Heart left ventricle (tissue), 16 donors: ENCODE data around the gene SNRPB. TPM values are rescaled to one million over a fixed set of nuclear protein-coding genes. Genes with fewer than 3 reads are reported as not detected.

Source experiments
- ATAC-seq, 4 donors: fragments of 200-7000 bp; cut with Tn5 transposase; one replicate each; pipeline ENCODE4 v1.9.1; 2020 to 2022; ENCODE audit warnings: moderate library complexity in 4 of 4, mild to moderate bottlenecking in 3 of 4, moderate number of reproducible peaks in 1 of 4
- DNase-seq, 5 donors: peaks; one replicate each; pipeline ENCODE4 v3.0.0-alpha.2; 2020
- H3K27ac ChIP-seq, 12 donors: fragments of 200-600 bp; sonication (generic) in 4 of 12; one replicate each; pipeline versions ENCODE4 v1.5.0 to v1.8.0; 2016 to 2022; ENCODE audit warnings: mild to moderate bottlenecking in 2 of 12
- H3K27me3 ChIP-seq, 9 donors: fragments of 200-600 bp; sonication (generic) in 2 of 9; one replicate each; pipeline versions ENCODE4 v1.5.1 to v1.8.0; 2016 to 2022; ENCODE audit warnings: mild to moderate bottlenecking in 3 of 9
- H3K36me3 ChIP-seq, 9 donors: fragments of 200-600 bp; sonication (generic) in 2 of 9; one replicate each; pipeline versions ENCODE4 v1.5.0 to v1.8.0; 2018 to 2022; ENCODE audit warnings: mild to moderate bottlenecking in 2 of 9
- H3K4me1 ChIP-seq, 12 donors: fragments of 200-600 bp; sonication (generic) in 4 of 12; one replicate each; pipeline versions ENCODE4 v1.5.0 to v1.8.0; 2016 to 2022; ENCODE audit warnings: mild to moderate bottlenecking in 3 of 12
- H3K4me3 ChIP-seq, 12 donors: fragments of 200-600 bp; sonication (generic) in 4 of 12; one replicate each; pipeline versions ENCODE4 v1.5.0 to v1.8.0; 2017 to 2022; ENCODE audit warnings: mild to moderate bottlenecking in 9 of 12, moderate library complexity in 4 of 12
- H3K9me3 ChIP-seq, 12 donors: fragments of 200-600 bp; sonication (generic) in 4 of 12; one replicate each; pipeline versions ENCODE4 v1.5.0 to v1.8.0; 2016 to 2022; ENCODE audit warnings: mild to moderate bottlenecking in 1 of 12
- POLR2A ChIP-seq, 2 donors: fragments of 450-650 bp; IDR thresholded peaks; one replicate each; pipeline ENCODE4 v1.6.1; 2017; ENCODE audit warnings: antibody characterized with exemption in 2 of 2, mild to moderate bottlenecking in 2 of 2, moderate library complexity in 2 of 2
- whole genome bisulfite sequencing, 4 donors: extraction: QIAGEN DNeasy Blood & Tissue Kit in 2 of 4; methylation state at CpG; one replicate each; pipeline versions ENCODE4 v1.1.5 to v1.1.7; 2013 to 2018; 5-methylcytosine and 5-hydroxymethylcytosine counted together
- intact Hi-C, 10 donors: fragments of 100-400 bp; cut with DNase I; formaldehyde crosslinking; loops; one replicate each; pipeline versions ENCODE4 v1.11.1 to v1.14.2; 2022
- polyA plus RNA-seq, 2 donors: library from polyadenylated mRNA; stranded (reverse); fragments of 200-250 nt; gene quantifications; one replicate each; pipeline ENCODE4 v1.2.3, GENCODE V29; 2013
- total RNA-seq, 9 donors: library from RNA; depleted of rRNA in 2 of 9; stranded (reverse); fragments of >200 nt in 2 of 9; fragmentation: NEBNext Ultra II Directional in 3 of 9; extraction: Animal tissue kit (Norgen Biotek cat#: 25700) in 3 of 9; gene quantifications; one replicate each; pipeline versions ENCODE4 v1.1.0 to v1.2.4, GENCODE V29; 2016 to 2023
- TF ChIP-seq, protein P1 (sequence below), 12 donors: fragments of 200-600 bp; sonication (generic) in 4 of 12; IDR thresholded peaks; one replicate each; pipeline versions ENCODE4 v1.5.0 to v1.8.0; 2018 to 2022; ENCODE audit warnings: antibody characterized with exemption in 12 of 12, mild to moderate bottlenecking in 5 of 12
- donor health status: ischemic (EF 13 %, LVEDD 7.1; RV severe dilation, severe dysfunction).
- donor health status: healthy with polysubstance abuse.
- donor health status: DM: no; HTN: yes; CAD: no.
- donor health status: DM: no; HTN: no; CAD: no.
- donor health status: ischemic (EF 25% LVEDD 6.9; RV normal size, moderate dysfunction).
- donor health status: ischemic (EF 25% LVEDD 5.7; RV mildly dilated, moderate dysfunction).
- donor health status: healthy.
- donor health status: DM: yes; HTN: yes; CAD: no.
- donor health status: ischemic (EF 35%, LVEDD 5.7; RV mildly dilated, moderate dysfunction).
- donor health status: nonischemic (EF 11% LVEDD 7.7; RV severe dilation, severe dysfunction).
- donor health status: DM: yes; HTN: yes; CAD: no.
- donor health status: PGD.
- donor health status: ischemic (EF 29% LVEDD 5.4; RV normal size, mild dysfunction).
- donor health status: nonischemic (EF 23%, LVEDD 6.1; RV moderate dilation, normal function).

The SNRPB gene
- total and polyA plus RNA-seq, 11 donors: 36.8 to 290 (median 77.4) TPM

DNA sequence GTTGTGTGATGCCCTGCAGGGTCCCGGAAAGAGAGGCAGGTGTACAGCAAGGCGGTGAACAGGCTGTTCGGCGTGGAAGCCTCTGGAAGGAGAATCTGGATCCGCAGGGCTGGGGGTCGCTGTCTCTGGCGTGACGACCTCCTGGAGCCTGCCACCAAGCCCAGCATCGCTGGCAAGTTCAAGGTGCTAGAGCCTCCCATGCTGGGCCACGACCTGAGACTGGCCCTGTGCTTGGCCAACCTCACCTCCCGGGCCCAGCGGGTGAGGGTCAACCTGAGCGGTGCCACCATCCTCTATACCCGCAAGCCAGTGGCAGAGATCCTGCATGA lies 53.4 kb downstream of the SNRPB start:
- H3K27ac ChIP-seq: no peak overlapping the region
- H3K4me3 ChIP-seq: no peak overlapping the region
- no peaks in the 10 kb centered on the region for H3K9me3 ChIP-seq
- no peak for TF ChIP-seq POLR2A (IDR thresholded peaks at IDR 0.05)
- TF ChIP-seq, protein P1, sequence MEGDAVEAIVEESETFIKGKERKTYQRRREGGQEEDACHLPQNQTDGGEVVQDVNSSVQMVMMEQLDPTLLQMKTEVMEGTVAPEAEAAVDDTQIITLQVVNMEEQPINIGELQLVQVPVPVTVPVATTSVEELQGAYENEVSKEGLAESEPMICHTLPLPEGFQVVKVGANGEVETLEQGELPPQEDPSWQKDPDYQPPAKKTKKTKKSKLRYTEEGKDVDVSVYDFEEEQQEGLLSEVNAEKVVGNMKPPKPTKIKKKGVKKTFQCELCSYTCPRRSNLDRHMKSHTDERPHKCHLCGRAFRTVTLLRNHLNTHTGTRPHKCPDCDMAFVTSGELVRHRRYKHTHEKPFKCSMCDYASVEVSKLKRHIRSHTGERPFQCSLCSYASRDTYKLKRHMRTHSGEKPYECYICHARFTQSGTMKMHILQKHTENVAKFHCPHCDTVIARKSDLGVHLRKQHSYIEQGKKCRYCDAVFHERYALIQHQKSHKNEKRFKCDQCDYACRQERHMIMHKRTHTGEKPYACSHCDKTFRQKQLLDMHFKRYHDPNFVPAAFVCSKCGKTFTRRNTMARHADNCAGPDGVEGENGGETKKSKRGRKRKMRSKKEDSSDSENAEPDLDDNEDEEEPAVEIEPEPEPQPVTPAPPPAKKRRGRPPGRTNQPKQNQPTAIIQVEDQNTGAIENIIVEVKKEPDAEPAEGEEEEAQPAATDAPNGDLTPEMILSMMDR (IDR thresholded peaks at IDR 0.05): no peak
- ATAC-seq (no peak), DNase-seq (no peak)
- intact Hi-C loops: no loop called here
- 77 to 88% (median 85%) methylated on average over 13 to 14 of the region's 14 CpGs for WGBS, 4 donors
- H3K4me1 ChIP-seq: no peaks in the 10 kb centered on the region
- peaks cover 0 to 19% (median 0%) of the 10 kb centered on the region in 9 donors for H3K27me3 ChIP-seq
- H3K36me3 ChIP-seq: no peaks in the 10 kb centered on the region

DNA sequence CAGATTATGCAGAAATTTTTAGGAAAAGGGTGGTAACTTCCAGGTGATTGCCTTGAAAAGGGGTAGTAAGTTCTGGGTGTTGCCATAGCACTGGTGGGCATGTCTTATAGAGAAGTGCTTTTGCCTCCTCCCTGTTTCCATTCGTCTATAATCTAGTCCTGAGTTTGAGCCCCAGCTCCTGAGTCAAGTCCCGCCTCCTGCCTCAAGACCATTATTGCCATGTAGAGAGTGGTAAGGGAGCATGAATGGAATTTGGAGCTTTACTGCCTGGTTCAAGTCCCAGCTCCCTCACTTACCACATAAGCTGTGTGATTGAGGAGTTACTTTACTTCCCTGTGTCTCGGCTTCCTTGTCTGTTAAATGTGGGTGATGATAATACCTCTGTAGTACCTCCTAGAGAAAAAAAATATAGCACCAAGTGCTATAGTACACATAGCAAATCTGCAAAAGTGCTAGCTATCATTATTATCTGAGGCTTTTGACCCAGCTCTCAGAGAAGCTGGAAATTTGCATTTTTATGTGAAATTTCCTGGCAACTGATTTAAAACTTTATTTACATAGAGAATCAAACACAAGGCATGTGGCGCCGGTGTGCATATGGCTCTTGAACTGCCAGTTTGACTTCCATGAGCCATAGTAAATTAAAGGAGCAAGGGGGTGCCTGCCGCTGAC lies 53.9 kb downstream of the SNRPB start:
- Histone ChIP-seq H3K4me3 (no peak overlapping the region), H3K4me1 (no peaks in the 10 kb centered on the region), H3K27me3 (peaks cover 0 to 19% (median 0%) of the 10 kb centered on the region in 9 donors), H3K36me3 (no peaks in the 10 kb centered on the region), H3K27ac (no peak overlapping the region), H3K9me3 (no peaks in the 10 kb centered on the region)
- intact Hi-C loops: no loop called here
- no peak for TF ChIP-seq POLR2A (IDR thresholded peaks at IDR 0.05)
- DNase-seq (no peak), ATAC-seq (no peak)
- WGBS, 4 donors: 76 to 83% (median 80%) methylated on average over 6 of the region's 6 CpGs

Other genes starting within 250 kb of the SNRPB start
- gene TGM3, start 174.8 kb downstream of the SNRPB start, total RNA-seq: not detected
- under 1 TPM in 1 of 2 donors, not detected in 1; 0.04 TPM for gene TGM3, start 174.8 kb downstream of the SNRPB start, polyA plus RNA-seq
- gene TGM6, start 89.9 kb downstream of the SNRPB start, total RNA-seq: not detected
- not detected for gene TGM6, start 89.9 kb downstream of the SNRPB start, polyA plus RNA-seq
- 1 to 10 TPM; 4.2 to 8.6 (median 5.4) TPM for gene ZNF343, start 38.1 kb upstream of the SNRPB start, total RNA-seq
- gene ZNF343, start 38.1 kb upstream of the SNRPB start, polyA plus RNA-seq: 1 to 10 TPM; 2.6 to 5.6 TPM
- not detected for gene TMC2, start 65.8 kb upstream of the SNRPB start, total RNA-seq
- not detected for gene TMC2, start 65.8 kb upstream of the SNRPB start, polyA plus RNA-seq
- gene NOP56, start 181.8 kb upstream of the SNRPB start, total RNA-seq: 10 to 100 TPM; 24.6 to 78.8 (median 51.0) TPM
- gene NOP56, start 181.8 kb upstream of the SNRPB start, polyA plus RNA-seq: 10 to 100 TPM; 42.3 to 66.8 TPM
- gene IDH3B, start 193.4 kb upstream of the SNRPB start, total RNA-seq: 100 to 1,000 TPM; 122 to 356 (median 208) TPM
- gene IDH3B, start 193.4 kb upstream of the SNRPB start, polyA plus RNA-seq: 100 to 1,000 TPM; 173 to 188 TPM
- gene EBF4, start 222.0 kb upstream of the SNRPB start, total RNA-seq: 1 to 10 TPM; 2.5 to 6.4 (median 4.2) TPM
- 1 to 10 TPM; 2.7 to 2.9 TPM for gene EBF4, start 222.0 kb upstream of the SNRPB start, polyA plus RNA-seq